GM21526 (cell line): Measurements from ENCODE around the gene ZDHHC22.

Experiments
- ATAC-seq: cut with Tn5 transposase; IDR thresholded peaks from one replicate; pipeline ENCODE4 v1.9.1; 2021; ENCODE audit warnings: moderate library complexity; ENCODE audit not compliant: unreplicated experiment, low FRiP score

Gene ZDHHC22

GRCh38 chr14:77131206-77131605 lies 10.4 kb downstream of the ZDHHC22 start:
- no peak for ATAC-seq

GRCh38 chr14:77130386-77130785 lies 11.2 kb downstream of the ZDHHC22 start:
- ATAC-seq: no peak

DNA sequence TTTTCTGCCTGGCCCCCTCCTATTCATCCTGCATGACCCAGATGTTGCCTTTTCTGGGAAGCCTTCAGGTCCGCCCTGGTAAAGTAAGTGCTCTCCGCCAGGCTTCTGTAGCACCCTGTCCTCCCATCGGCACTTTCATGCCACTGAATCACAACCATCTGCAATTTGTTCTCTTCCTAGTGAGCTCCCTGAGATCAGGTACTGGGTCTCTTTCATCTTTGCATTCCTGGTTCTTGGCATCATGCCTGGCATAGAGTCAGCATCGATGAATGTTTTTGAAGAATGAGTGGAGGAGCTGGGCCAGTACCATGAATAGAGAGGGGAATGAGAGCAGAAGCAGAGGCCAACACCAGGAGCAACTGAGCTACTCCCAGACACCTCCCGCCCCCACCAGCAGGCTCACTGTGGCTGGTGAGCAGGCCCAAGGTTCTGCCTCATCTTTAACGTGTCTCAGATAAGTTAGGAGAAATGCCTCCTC lies 13.1 kb downstream of the ZDHHC22 start:
- no peak for ATAC-seq

DNA sequence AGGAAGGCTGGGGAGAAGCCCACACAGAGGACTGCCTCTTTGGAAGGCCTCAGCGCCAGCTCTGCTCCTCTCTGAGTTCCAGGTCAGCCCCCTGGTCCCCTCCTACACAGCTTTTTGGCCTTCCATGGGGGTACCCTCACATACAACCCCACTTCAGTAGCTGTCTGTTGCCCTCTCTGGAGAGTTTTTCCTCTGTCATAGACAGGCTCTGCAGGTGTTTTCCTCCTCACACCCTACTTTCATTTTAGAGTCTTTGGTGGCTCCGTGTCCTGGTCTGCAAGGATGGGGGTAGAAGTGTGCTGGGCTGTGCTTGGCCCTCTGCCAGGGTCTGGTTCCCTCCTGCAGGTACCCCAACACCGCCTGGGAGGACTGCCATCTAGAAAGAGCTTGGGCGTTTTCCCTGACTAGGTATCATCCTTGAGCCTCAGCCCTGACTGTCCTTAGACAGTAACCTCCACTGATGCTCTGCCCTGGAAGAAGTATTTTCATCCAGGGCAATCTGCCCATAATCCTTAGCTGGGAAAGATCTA lies 15.1 kb downstream of the ZDHHC22 start:
- no peak for ATAC-seq

DNA sequence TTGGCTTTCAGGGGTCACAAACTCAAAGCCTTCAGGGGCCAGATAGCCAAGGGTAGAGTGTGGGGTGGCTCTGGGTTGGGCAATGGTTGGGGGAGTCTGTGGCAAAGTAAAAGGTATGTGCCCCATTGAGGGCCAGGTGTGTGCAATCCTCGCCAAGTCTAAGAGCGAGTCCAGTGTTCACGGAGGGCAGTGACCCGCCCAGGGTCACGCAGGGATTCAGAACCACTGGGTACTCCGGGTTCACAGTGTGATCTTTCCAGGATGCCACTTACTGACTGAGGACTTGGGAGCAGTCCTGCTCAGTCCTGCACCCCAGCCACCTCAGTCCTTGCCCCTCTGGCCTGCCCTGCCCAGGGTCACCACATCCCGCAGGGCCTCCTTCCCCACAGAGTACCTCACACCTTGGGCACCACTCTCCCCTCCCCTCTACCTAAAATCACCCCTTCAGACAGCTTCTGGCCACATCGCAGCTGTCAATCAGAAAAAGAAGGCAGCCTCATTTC lies 15.7 kb downstream of the ZDHHC22 start:
- ATAC-seq: no peak

- ATAC-seq: no peak
These were observed 16.2 kb downstream of the ZDHHC22 start for GRCh38 chr14:77125281-77125801.

GRCh38 chr14:77124345-77125280 lies 17.0 kb downstream of the ZDHHC22 start:
- no peak for ATAC-seq

DNA sequence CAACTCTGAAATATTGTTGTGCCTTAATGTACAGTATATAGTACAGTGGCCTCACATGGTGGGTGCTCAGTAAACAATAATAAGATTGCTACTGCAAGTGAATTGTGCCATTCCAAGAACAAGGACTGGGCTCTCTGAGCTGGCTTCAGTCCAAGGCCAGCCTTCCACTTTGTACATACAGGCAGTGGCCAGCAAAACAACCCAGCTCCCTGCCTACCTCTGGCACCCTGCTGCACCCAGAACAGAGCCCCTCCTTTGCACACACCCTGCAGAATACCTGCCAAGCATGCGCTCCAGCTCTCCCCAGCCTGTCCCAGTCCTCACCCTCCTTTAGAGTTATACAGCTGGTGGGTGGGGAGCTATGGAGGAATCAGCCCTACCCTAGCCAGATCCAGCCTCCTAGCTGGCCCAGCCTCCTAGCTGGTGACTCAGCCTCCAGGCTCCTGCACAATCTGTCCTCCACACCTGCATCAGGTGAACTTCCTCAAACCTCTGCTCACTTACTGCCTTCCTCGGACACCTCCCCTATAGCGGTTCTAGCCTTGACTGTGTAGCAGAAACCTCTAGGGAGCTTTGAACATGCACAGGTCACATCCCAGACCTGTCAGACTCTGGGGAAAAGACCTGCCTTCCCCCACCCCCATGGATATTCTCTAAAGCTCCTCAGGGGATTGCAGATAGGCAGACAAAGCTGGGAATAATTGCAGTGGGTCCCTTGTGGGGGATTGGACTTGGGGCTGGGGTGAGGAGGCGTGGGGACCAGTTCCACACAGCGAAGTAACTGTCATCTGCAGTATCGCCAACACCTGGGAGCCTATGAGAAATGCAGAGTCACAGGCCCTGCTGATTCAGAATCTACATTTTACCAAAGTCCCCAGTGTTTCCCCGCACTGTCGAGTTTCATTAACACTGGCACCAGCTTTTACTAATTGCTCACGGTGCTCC lies 17.9 kb downstream of the ZDHHC22 start:
- no peak for ATAC-seq

DNA sequence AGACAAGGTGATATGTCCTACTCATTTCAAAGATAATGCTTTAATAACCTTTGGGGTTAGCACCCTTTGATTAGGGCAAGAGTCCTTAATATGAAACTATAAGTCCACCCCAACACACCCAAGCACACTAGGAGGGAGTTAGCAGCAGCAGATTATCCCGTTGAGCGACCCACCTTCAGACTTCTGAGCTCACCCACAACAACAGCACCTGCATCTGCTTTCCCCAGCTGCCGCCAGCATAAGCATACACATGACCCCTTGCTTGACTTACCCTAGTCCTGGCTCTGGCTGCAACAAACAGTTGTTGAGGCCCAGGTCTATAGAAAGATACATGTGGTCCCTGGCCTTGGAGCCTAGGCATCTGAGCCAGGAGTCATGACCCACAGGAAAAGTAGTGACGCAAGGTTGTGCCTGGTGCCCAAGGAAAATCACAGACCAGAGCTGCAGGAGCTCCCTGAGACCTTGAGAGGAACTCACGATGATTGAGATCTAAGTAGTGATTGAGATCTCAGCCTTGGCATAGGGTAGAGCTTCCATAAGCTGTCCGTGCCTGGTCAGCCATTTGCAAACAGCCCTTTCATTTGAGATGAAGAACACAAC lies 19.0 kb downstream of the ZDHHC22 start:
- ATAC-seq: no peak

DNA sequence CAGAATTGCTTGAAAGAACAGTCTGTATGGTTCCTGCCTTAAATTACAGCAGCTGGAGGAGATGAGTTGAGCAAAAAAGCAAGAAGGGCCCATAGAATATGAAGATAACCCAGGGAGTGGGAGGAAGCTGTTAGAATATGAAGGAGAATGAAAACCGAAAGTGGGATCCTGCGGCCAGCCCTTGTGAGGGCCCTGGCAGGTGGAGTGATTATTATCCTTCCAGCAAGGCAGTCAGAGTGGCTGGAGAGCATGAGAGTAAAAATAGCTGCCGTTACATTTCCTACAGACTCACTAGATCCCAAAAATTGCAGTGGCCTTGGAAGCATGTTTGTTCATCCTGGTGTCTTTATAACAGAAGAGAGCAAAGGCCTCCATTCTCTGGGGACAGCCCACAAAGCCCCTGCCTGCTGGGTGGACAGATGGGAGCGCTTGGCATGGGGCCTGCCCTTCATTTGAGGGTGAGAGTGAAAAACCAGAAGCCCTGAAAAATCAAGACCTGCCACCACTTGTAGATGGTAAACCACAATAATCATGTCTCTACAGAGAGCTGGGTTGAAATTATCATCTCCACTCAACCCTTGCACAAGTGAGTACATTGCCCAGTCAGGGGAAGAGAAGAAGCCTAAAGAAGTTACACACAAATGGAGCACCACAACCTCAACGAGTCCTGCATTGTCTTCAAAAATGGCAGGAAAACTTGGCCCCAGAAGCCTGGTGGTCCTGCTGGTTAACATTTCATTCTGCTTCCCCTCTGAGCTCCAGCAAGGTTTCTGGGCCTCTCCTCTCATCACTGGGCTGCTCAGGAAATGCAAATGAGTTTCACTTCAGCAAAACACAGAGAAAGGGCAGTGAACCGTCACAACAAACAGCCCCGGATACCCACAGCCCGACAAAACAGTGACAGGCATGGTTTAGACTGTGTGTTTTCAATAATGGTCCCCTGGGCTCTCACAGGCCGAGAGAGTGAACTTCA lies 20.5 kb downstream of the ZDHHC22 start:
- peak; percentile 84 for ATAC-seq

GRCh38 chr14:77119851-77120250 lies 21.7 kb downstream of the ZDHHC22 start:
- ATAC-seq: no peak

DNA sequence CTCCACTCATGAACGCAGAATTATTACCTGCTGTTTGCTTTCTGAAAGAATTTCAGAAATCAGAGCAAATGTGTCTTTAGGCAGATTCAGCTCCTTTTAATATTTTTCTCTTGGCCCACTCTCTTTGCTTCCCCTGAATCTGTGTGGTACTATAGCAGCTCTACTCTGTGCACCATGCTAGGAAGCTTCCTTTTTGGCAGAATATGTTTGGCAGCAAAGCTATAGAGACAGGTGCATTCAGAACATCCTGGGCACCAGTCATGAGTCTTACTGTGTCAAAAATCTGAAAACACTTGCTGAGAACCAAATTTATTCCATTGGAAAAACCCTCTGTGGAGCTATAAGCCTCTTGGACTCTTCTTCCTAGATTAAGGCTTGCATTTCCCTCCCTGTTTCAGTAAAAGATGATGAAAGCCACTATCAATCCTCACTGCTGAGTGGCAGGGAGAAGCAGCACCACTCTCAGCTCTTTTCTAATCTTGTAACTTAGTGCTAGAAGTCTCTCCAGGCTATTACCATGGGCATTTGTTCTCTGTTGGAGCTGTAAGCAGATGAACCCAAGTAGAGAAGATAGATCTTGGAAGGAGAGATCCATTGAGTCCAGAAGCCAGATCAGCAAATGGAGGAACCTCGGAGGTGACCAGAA lies 25.3 kb downstream of the ZDHHC22 start:
- no peak for ATAC-seq

DNA sequence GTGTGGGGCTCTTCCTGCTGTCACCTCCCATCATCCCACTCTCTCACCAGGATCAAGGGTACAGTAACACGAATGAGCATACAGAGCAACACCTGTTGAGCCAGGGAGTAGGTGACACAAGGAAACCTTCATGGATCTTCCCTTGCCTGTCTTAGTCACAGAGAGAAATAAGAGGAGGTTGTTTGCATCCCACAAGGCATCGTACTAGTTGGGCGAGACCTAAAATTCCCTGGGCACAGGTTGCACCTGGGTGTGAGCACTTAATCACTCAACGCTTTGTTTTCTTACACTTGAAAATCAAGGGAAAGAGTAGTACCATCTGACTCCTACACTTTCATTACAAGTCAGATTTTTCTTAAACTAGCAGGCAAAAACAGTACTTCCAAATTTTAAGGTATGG lies 27.0 kb downstream of the ZDHHC22 start:
- no peak for ATAC-seq

DNA sequence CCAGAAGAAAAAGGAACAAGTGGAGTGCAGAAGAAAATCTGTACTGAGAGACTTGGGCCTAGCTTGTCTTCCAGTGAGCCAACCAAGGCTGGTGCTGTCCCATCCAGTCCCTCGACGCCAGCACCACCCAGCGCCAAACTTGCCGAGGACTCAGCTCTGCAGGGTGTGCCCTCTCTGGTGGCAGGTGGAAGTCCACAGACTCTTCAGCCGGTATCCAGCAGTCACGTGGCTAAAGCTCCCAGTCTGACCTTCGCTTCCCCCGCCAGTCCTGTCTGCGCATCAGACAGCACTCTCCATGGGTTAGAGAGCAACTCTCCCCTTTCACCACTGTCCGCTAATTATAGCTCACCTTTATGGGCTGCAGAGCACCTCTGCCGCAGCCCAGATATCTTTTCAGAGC lies 27.9 kb downstream of the ZDHHC22 start:
- ATAC-seq: no peak

DNA sequence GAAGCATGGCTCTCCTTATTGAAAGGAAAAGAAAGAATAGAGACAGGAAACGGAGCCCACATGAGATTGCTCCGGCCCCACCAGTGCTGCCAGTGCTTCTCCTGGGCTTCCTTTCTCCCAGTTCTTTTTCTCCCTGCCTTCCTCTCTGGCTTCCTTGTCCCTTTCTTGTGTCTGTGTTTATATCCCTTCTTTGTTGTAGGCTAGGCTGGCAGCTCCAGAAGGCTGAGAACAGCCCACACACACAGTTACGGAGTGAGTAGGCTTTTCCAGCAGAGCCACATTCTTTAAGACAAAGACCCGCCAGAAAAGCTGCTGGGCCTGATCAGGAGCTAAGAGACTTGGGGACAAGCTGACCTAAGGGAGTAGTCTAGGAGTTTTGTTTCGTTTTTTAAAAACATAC lies 30.6 kb downstream of the ZDHHC22 start:
- ATAC-seq: no peak

DNA sequence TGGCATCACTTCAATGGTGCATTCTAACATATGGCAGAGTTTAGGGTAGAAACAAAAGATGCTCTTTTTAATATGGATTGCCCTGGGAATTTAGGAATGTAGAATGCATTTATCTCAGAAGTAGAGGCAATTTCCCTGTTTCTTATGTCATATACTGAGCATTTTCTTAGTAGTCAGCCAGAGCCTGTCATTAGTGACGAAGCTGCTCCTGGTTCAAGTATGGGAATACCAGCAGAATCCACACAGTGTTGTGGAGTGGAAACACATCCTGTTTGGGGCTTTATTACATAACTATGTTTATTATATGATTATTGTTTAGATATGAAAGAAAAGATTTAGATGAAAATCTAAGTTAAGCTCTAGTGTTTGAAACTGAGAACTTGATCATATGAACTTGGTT lies 31.3 kb downstream of the ZDHHC22 start:
- no peak for ATAC-seq

DNA sequence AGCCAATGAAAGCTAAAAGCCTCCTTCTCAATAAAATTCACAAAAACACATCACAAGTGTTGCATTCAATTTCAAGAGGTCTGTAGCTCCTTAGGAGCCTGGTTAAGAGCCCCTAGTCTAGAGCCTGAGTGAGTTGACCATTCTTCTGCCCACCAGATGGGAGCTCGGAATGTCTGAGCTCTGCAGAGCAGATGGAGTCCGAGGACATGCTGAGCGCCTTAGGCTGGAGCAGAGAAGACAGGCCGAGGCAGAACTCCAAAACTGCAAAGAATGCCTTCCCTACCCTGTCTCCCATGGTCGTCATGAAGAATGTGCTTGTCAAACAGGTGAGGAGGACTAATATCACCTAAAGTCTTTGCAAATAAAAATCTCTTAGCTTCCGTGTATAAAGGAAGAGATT lies 31.9 kb downstream of the ZDHHC22 start:
- no peak for ATAC-seq

DNA sequence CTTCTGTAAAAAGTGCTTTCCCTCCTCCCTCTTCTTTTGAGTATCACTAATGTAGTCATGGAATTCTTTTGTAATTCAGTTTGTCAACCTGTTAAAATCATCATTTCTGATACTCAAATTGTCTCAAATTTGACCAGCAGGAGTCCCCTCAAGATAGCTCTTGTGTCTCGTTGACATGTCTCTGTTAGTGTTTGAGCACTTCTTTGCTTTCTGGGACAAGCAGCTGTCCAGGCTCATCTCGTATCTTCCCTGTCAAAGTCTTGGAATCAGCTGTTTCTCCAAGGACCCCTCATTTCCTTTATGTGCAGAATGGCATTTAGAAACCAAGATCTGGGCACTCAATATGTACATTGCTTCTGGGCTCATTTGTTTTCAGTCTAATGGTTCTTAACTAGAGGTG lies 32.8 kb downstream of the ZDHHC22 start:
- no peak for ATAC-seq
